GM12875 (cell line): ENCODE results near the gene DAB2IP.

ENCODE experiments used
- H3K4me3 ChIP-seq: one replicate; pipeline ENCODE4 v1.5.1; 2011; ENCODE audit warnings: low read depth, low read length, control low read depth
- TF ChIP-seq, protein P1 (sequence below): IDR thresholded peaks from 2 replicates; pipeline ENCODE4 v1.5.1; 2011; ENCODE audit warnings: low read depth, mild to moderate bottlenecking, control low read depth, inconsistent platforms, low read length, moderate library complexity, borderline replicate concordance; ENCODE audit not compliant: insufficient read depth

DAB2IP gene

DNA sequence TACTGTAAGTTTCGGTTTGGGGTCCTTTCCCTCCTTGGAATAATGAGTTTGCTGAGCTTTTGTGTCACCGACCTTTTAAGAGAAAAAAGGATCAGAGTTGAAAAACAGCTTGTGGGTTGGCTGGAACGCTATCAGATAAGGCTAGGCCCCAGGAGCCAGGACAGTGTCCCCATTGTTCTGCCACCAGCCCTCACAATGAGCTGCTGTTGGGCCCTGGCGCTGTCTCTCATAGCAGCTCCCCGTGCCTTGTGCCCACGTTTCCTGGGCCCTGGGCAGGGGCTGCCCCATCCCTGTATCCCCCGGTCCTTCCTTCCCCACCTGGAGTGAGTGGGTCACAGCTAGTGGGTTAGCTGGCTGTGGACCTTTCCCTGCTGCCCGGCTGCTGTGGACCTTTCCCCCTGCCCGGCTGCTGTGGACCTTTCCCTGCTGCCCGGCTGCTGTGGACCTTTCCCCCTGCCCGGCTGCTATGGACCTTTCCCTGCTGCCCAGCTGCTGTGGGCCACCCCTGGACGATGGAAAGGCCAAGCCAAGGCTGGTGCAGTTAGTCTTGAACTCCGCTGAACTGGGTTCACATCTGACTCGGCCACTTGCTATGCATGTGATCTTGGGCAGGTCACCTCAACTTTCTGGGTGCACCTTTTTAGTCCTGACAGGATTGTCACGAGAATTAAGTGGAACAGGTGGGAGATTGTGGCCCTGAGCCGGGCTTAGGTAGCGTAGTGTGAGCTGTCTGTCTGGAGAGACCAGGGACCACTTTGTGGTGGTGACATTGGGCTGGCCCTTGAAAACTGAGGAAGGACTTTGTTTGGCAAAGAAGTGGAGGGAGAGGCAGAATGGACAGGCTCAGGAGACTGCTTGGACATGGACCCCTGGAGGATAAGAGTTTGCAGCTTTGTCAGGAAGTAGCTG, 99.5 kb downstream of the DAB2IP start:
- no peak overlapping the region for H3K4me3 ChIP-seq
- TF ChIP-seq, protein P1, sequence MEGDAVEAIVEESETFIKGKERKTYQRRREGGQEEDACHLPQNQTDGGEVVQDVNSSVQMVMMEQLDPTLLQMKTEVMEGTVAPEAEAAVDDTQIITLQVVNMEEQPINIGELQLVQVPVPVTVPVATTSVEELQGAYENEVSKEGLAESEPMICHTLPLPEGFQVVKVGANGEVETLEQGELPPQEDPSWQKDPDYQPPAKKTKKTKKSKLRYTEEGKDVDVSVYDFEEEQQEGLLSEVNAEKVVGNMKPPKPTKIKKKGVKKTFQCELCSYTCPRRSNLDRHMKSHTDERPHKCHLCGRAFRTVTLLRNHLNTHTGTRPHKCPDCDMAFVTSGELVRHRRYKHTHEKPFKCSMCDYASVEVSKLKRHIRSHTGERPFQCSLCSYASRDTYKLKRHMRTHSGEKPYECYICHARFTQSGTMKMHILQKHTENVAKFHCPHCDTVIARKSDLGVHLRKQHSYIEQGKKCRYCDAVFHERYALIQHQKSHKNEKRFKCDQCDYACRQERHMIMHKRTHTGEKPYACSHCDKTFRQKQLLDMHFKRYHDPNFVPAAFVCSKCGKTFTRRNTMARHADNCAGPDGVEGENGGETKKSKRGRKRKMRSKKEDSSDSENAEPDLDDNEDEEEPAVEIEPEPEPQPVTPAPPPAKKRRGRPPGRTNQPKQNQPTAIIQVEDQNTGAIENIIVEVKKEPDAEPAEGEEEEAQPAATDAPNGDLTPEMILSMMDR, result no peak

DNA sequence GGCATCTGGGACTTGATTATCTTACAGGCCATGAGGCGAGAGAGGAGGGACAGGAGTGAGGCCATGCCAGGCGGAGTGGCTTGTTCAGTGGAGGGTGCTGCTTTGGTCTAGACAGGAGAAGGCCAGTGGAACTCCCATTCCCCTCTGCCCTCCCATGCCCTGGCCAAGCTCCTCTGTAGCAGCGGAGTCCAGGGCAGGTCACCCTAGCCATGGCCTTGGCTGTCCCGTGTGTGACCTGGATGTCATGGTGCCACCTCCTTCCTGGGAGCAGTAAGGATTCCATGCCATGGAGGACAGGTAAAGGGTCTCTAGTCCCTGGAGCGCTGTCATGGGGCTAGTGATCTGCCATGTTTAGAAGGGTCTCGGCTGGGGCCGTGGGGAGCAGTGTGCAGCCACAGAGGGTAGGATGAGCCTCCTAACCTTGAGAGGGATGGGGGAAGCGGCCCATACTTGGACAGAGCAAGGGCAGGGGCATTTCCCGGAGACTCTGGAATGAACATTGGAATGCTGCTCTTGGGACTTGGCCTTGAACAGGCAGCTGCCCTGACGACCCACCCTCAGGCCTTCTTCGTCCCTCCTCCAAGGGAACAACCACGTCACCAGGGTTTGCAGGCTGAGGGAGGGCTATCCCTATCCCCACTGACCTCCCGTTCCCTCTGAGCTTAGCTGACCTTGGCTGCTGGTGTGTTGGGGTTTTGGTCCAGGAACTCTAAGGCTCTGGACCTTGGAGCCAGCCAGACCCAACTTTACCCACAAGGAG, 100.4 kb downstream of the DAB2IP start:
- TF ChIP-seq, protein P1, result no peak
- no peak overlapping the region for H3K4me3 ChIP-seq

DNA sequence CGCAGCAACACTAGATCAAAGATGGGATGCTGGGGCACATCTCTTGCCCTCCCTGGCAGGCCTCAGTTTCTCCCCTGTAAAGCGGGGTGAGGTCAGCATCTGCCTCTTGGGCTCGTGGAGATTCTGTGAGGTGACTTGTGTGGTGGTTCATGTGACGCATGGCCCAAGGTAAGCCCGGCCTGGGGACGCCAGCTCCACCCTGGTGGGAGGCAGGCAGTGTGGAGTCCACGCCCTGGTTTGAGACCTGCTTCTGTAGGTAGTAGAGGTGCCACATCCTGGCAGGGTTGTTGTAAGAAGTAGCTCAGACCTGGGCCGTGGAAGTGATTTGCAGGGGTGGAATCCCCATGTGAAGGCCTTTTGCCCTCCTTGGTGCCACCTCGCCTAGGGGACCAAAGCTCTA, 101.5 kb downstream of the DAB2IP start:
- no peak overlapping the region for H3K4me3 ChIP-seq
- TF ChIP-seq, protein P1, result no peak

DNA sequence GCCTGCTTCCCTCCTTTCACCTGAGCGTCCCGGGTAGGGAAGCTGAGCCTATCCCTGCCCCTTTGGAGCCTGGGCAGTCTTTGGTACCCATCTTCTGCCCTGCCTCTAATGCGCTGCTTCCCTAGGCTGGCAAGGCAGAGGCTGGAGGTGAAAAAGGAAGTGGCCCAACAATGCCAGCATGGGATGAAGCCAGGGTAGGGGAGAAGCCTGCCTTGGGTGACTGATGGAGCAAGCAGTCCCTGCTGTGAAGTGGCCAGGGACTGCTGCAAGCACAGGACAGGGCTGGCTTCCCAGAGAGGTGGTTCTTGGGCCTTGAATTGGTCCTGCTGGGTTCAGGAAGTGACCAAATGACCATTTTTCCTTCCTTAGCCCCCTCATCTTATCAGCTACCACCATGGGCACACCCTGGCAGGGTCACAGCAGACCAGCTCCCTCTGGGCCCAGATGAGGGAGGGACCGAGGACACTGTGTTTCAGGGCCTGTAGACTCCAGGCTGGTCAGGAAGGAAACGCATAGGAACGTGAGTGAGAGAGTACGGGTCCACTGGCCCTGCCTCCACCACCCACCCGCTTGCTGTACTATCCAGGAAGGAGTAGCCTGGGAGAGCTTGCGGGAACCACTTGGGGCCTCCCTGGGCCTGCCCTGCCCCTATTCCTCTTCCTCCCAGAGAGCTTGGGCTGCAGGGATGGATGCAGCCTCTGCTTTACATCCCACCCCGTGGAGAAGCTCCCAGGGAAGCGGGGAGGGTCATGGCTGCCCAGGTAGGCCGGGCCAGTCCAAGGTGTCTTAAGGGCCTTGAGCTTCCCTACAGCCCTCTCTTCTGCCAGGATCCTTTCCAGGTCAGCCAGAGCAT, 102.6 kb downstream of the DAB2IP start:
- TF ChIP-seq, protein P1, result no peak
- no peak overlapping the region for H3K4me3 ChIP-seq

DNA sequence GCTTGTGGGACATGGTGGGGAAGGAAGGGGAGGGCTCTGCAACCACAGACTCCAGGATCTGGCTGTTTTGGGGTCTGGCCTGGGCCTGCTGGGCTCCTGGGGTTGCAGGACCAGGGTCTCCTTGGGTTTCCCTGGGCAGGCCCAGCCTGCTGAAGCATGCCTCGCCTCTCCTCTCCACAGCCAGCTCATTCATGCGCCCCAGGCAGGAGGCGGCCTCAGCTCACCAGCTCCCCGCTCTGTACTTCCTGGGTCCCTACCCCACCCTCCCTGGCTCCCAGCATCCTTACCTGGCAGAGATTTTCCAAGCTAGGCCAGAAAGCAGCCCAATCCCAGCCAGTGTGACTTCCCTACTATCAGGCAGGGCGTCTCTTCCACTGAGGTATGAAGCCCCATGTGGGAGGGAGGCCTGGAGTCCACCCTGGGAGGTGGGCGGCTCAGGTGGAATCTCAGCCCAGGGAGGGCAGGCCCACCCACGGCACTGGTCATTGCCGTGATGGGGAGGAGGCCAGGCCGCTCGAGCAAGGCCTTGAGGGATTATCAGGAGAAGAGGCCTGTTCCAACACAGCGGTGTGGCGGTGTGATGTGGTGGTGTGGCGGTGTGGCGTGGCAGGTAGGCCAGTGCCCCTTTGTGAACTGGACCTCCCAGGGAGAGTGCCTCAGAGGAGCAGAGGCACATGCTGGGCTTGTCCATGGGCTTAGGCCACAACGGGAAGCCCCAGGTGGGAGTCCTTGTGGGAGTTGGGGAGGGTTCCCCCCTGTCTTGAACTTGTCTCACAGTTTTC, 103.4 kb downstream of the DAB2IP start:
- TF ChIP-seq, protein P1, result no peak
- no peak overlapping the region for H3K4me3 ChIP-seq

DNA sequence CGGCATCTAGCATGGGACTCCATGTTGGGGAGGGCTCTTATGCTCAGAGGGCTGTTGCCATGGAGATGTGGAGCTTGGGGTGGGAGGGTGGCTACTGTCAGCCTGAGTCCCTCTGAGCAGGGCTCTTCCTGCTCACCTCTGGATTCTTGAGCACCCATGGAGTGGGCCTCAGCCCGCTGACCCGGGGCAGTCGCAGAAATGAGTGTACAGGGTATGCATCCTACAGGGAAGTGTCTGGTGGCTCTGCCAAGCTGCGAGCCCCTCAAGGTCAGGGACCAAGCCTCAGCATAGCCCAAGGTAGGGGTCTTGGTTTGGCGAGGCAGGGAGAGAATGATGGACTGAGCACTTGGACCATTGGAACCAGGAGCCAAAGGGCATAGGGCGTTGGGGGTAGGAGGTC, 104.1 kb downstream of the DAB2IP start:
- no peak overlapping the region for H3K4me3 ChIP-seq
- TF ChIP-seq, protein P1, result no peak
